ENCODE measurements around the gene E2F7. TPM values are rescaled to one million over a fixed set of nuclear protein-coding genes. Genes with fewer than 3 reads are reported as not detected.

E2F7 gene
- total and polyA plus RNA-seq, 2 of the 13 experiments (the other 11 are each of a cell fraction or from before 2014, with no cell fraction given) = 1.7 to 7.3 TPM

DNA sequence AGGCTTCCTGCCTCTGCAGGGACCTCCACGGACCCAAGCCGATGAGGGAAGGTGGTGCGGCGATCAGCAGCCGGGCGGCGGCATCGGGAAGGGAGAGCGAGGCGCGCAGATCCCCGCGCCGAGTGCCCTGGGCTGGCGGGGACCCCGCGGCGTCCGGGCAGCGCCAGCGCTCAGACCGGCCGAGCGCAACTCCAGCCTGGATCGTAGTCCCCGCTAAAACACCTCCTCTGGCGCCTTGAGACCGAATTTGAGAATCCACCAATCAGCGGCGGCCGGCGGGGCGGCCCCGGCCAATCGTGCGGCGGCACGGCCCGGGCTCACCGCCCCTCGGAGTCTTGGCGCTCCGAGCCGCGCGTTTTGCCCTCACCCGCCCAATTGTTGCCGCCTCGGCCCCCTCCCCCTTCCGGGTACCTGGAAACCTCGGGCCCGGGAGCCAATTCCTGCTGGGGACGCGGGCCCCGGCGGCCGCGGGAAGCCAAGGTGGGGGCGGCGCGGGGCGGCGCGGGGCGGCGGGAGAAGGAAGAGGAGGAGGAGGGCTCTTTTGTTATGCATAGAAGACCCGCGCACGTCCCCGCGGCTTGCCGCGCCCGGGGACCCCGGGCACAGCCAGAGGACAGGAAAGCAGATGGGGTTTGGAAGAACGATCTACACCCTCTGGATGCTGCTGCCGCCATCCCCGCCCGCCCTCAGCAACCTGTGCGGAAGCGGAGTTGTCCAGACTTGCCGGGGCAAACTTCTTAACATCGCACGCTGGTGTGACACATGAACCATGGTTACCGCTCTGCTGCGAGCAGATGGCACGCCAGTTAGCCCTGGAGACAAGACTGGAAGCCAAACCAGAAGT is at the start of gene E2F7 (continued):
- TF ChIP-seq HNRNPL (IDR thresholded peaks at IDR 0.05; ENCODE audit: low read depth, low read length) (no peak), ZFYVE20 (CRISPR knock-in tag; IDR thresholded peaks at IDR 0.05; ENCODE audit: borderline replicate concordance, low read depth) (no peak), ZNF546 (CRISPR knock-in tag; conservative IDR thresholded peaks at IDR 0.05) (no peak), CENPT (CRISPR knock-in tag; IDR thresholded peaks at IDR 0.05; ENCODE audit: low read depth) (no peak), ZSCAN20 (CRISPR knock-in tag; IDR thresholded peaks at IDR 0.05; ENCODE audit: borderline replicate concordance) (no peak), ZNF205 (CRISPR knock-in tag; IDR thresholded peaks at IDR 0.05) (peak; percentile 91), ETV6 (CRISPR knock-in tag; conservative IDR thresholded peaks at IDR 0.05) (no peak), ISX (CRISPR knock-in tag; conservative IDR thresholded peaks at IDR 0.05) (no peak), ZNF672 (CRISPR knock-in tag; IDR thresholded peaks at IDR 0.05) (no peak), MAF1 (CRISPR knock-in tag; IDR thresholded peaks at IDR 0.05; ENCODE audit: borderline replicate concordance) (no peak), SYNCRIP (IDR thresholded peaks at IDR 0.05; ENCODE audit: insufficient read depth, low read depth, low read length) (no peak), SMAD1 (CRISPR knock-in tag; IDR thresholded peaks at IDR 0.05; ENCODE audit: borderline replicate concordance, low read depth) (no peak), JARID2 (CRISPR knock-in tag; IDR thresholded peaks at IDR 0.05; ENCODE audit: insufficient replicate concordance) (no peak), RAD21 (CRISPR knock-in tag; IDR thresholded peaks at IDR 0.05) (no peak), MIXL1 (CRISPR knock-in tag; IDR thresholded peaks at IDR 0.05) (no peak), MAFF (IDR thresholded peaks at IDR 0.05; ENCODE audit: low read depth, low read length) (no peak)
- TF ChIP-seq, protein P1, sequence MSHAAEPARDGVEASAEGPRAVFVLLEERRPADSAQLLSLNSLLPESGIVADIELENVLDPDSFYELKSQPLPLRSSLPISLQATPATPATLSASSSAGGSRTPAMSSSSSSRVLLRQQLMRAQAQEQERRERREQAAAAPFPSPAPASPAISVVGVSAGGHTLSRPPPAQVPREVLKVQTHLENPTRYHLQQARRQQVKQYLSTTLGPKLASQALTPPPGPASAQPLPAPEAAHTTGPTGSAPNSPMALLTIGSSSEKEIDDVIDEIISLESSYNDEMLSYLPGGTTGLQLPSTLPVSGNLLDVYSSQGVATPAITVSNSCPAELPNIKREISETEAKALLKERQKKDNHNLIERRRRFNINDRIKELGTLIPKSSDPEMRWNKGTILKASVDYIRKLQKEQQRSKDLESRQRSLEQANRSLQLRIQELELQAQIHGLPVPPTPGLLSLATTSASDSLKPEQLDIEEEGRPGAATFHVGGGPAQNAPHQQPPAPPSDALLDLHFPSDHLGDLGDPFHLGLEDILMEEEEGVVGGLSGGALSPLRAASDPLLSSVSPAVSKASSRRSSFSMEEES (CRISPR knock-in tag; IDR thresholded peaks at IDR 0.05) = no peak
- TF ChIP-seq, protein P2, sequence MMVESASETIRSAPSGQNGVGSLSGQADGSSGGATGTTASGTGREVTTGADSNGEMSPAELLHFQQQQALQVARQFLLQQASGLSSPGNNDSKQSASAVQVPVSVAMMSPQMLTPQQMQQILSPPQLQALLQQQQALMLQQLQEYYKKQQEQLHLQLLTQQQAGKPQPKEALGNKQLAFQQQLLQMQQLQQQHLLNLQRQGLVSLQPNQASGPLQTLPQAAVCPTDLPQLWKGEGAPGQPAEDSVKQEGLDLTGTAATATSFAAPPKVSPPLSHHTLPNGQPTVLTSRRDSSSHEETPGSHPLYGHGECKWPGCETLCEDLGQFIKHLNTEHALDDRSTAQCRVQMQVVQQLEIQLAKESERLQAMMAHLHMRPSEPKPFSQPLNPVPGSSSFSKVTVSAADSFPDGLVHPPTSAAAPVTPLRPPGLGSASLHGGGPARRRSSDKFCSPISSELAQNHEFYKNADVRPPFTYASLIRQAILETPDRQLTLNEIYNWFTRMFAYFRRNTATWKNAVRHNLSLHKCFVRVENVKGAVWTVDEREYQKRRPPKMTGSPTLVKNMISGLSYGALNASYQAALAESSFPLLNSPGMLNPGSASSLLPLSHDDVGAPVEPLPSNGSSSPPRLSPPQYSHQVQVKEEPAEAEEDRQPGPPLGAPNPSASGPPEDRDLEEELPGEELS (CRISPR knock-in tag; IDR thresholded peaks at IDR 0.05) = no peak
- TF ChIP-seq, protein P3, sequence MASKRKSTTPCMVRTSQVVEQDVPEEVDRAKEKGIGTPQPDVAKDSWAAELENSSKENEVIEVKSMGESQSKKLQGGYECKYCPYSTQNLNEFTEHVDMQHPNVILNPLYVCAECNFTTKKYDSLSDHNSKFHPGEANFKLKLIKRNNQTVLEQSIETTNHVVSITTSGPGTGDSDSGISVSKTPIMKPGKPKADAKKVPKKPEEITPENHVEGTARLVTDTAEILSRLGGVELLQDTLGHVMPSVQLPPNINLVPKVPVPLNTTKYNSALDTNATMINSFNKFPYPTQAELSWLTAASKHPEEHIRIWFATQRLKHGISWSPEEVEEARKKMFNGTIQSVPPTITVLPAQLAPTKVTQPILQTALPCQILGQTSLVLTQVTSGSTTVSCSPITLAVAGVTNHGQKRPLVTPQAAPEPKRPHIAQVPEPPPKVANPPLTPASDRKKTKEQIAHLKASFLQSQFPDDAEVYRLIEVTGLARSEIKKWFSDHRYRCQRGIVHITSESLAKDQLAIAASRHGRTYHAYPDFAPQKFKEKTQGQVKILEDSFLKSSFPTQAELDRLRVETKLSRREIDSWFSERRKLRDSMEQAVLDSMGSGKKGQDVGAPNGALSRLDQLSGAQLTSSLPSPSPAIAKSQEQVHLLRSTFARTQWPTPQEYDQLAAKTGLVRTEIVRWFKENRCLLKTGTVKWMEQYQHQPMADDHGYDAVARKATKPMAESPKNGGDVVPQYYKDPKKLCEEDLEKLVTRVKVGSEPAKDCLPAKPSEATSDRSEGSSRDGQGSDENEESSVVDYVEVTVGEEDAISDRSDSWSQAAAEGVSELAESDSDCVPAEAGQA (IDR thresholded peaks at IDR 0.05; ENCODE audit: low read depth) = no peak
- TF ChIP-seq, protein P3 (CRISPR knock-in tag; IDR thresholded peaks at IDR 0.05; ENCODE audit: borderline replicate concordance) = no peak
- TF ChIP-seq, protein P4, sequence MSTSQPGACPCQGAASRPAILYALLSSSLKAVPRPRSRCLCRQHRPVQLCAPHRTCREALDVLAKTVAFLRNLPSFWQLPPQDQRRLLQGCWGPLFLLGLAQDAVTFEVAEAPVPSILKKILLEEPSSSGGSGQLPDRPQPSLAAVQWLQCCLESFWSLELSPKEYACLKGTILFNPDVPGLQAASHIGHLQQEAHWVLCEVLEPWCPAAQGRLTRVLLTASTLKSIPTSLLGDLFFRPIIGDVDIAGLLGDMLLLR (CRISPR knock-in tag; IDR thresholded peaks at IDR 0.05) = no peak
